Activated T-helper 1 cell treated with anti-CD3 and anti-CD28 coated beads, Interleukin-2, amount 50 U/mL, for 16 hours (primary cell): ENCODE results near the gene SYCN.
"Not testable (repeated sequence)": the region's sequence is repeated elsewhere in the genome, so short reads cannot be mapped to it uniquely, and the experiment has no call there.

Source experiments
- DNase-seq, 2 donors: peaks; one replicate each; pipeline ENCODE4 v3.0.0-alpha.2; 2020; ENCODE audit warnings: low read depth in 1 of 2, low spot score in 1 of 2

SYCN gene, protein sequence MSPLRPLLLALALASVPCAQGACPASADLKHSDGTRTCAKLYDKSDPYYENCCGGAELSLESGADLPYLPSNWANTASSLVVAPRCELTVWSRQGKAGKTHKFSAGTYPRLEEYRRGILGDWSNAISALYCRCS

DNA sequence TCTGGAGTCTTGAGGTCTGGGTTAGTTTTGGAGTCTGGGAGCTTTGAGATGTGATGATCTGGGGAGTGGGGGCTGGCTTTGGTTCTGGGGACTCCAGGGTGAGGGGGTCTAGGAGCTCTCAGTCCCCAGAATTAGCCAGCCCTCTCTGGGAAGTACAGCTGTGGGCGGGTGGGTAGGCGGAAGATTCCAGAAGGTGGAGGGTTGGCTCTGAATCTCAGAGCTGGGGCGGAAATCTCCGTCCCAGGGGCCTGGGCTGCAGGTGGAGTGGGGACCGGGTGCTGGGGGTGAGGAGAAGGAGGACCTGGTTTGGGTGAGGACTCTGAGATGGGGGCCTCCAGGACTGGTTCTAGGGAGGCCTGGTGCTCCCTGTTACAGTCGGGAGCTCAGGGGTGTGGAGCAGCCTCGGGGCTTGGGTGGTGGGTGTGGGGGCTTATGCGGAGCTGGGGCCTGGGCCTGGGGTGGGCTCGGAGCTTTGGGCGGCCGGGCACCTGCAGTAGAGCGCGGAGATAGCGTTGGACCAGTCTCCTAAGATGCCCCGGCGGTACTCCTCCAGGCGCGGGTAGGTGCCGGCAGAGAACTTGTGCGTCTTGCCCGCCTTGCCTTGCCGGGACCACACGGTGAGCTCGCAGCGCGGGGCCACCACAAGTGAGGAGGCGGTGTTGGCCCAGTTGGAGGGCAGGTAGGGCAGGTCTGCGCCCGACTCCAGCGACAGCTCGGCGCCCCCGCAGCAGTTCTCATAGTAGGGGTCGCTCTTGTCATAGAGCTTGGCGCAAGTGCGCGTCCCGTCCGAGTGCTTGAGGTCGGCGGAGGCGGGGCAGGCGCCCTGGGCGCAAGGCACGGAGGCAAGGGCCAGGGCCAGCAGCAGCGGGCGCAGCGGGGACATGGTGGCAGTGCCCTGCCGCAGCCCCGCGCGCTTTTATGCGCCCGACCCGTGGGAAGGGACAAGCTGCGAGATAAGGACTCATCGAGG, at the start of gene SYCN:
SYCN (minus strand) TSS at position 892 of the 970 bp plus-strand sequence; CDS start at position 883, 9 bp downstream.
- DNase-seq, result no peak

DNA sequence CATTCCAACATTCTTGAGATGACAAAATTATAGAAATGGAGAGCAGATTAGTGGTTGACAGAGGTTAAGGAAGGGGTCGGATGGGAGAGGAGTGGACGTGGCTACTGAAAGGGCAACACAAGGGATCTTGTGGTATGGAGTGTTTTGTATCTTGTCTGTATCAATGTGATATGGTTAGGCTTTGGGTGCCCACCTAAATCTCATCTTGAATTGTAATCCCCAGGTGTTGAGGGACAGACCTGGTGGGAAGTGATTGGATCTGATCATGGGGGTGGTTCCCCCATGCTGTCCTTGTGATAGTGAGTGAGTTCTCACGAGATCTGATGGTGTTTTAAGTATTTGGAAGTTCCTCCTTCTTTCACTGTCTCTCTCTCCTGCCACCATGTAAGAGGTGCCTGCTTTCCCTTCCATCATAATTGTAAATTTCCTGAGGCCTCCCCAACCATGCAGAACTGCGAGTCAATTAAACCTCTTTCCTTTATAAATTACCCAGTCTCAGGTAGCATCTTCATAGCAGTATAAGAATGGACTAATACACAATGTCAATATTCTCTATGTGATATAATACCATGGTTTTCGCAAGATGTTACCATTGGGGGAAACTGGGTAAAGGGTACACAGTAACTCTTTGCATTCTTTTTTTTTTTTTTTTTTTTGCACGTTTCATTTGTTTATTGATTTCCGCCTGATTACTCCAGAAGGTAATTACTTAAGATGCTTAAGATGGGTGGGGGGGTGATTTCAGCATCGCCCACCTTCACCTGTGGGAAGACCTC, 49.5 kb upstream of the SYCN start:
- no peak for DNase-seq

DNA sequence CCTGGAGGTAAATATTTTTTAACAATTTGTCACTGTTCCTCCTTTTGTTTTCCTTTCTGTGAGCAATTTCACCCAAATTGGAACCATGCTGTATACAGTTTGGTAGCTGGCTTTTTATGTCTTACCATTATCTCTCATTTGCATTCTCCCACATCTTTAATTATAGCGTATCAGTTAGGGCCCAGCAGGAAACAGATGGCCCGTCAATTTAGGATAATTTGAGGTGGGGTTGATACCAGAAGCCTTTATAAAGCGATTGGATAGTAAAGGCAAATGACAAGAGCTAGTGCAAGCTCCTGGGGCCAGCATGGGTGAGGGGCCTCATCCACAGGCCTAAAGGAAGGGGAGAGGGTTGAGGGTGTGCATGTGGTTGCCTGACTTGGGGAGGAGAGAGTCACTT, 48.4 kb upstream of the SYCN start:
- DNase-seq, result no peak

DNA sequence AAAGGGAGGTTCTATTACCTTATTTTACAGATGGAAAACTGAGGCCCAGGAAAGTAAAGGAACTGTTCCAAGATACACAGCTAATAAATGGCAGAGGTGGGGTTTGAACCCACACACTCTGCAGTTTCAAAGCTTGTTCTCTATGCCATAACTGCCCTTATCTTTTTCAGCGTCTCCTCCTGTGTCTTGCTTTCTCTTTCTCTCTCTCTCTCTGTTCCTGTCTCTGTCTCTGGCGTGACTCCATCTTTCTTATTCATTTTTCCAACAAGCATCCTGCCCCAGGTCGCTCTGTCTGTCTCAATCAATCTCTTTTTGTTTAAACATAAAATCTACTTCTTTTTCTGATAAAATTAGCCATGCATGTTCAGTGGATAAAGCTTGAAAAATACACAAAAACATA, 47.8 kb upstream of the SYCN start:
- no peak for DNase-seq

DNA sequence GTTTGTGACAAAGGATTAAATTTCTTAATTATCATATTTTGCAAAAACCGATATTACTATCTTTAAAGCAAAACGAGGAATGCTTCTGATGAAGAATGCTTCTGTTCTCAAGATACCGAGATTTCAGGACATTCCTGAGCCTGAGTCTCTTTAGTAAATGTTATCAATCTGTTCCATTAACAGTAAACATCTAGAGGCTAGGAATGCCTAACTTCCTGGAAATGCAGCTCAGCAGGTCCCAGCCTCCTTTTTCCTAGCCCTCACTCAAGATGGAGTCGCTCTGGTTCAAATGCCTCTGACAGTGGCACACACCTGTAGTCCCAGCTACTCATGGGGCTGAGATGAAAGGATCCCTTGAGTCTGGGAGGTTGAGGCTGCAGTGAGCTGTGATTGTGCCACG, 47.0 kb upstream of the SYCN start:
- no peak for DNase-seq

DNA sequence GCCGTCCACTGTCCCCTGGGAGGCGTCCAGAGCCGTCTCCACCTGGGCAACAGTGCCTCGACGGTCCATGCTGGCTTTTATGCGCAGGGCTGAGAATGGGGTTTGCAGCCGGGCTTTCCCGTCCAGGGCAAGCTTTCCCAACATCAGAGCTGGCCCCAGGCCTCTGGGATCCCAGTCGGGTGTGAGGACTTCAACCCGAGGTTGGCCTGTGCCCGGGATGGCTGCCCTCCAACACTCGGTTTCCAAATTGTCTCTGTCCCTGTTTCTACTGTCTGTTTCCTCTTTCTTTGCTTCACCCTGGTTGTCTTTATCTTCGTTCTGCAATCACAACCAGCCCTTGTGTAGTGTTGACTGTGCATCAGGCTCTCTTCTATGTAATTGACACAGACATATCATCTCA, 44.7 kb upstream of the SYCN start, which contains the start of gene IFNL4:
IFNL4 (minus strand) TSS at position 51 of the 400 bp plus-strand sequence.
- no peak for DNase-seq

DNA sequence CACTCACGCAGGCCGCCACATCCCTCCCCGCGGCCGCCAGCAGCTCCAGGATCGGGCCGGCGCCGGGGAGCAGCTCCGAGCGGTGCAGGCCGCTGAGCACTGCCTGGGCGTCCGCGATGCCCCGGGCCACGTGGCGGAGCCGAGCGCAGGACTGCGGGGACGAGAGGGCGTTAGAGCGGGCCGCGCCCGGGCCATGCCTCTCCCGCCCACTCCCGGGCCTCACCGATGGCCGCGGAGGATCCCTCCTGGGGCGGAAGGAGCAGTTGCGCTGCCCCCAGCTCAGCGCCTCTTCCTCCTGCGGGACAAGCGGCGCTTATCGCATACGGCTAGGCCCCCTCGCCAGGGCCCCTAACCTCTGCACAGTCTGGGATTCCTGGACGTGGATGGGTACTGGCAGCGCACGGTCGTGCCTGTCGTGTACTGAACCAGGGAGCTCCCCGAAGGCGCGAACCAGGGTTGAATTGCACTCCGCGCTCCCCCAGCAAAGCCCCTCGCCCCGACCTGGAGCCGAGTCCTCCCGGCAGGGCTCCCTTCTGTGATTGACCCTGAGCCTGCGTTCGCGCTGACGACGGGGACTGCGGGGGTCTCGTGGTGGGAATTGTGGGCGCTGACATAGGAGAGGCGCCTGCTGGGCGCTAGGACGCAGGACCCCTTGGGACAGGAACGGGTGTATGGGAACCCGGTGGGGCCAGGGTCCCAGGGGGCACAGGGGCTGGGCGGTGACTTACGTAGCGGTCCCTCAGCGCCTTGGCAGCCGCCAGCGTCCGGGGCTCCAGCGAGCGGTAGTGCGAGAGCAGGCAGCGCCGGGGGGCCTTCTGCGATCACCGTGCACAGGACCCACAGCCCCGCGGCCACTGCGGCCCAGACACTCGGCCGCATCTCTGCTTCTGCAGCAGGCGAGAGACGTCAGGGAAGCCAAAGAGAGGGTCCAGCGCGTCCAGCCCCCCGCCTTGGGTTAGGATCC, 43.9 kb upstream of the SYCN start:
- no peak for DNase-seq

DNA sequence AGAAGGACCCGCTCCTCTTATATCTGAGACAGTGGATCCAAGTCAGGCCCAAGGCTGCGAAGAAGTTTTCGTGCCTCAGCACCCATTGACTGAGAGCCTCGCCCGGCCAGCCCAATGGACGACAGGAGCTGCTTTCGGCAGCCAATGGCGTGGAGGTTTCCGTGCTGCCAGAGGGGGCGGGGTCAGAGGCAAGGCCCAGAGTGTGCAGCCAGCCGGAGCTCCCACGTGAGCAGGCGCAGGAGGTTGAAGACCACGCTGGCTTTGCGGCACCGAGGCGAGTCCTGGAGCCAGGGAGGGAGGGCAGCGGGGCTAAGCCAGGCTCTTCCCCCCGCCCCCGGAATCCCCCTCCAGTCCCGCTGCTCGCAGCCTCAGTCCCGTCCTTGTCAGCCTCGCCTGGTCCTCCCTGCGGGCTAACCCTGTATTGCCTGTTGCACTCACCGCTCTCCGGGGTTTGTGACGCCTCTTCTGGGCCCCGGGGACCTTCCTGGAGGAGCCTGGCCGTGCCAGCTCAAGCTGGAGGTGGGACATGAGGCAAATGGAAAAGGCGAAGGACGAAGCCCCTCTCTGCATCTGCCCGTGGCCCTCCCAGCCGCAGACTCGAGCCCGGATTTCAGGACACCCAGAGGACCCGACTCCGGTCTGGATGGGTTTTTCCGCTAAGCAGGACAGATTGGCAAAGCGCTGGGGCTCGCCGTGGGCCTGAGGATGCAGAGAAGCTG, 43.0 kb upstream of the SYCN start:
- no peak for DNase-seq

DNA sequence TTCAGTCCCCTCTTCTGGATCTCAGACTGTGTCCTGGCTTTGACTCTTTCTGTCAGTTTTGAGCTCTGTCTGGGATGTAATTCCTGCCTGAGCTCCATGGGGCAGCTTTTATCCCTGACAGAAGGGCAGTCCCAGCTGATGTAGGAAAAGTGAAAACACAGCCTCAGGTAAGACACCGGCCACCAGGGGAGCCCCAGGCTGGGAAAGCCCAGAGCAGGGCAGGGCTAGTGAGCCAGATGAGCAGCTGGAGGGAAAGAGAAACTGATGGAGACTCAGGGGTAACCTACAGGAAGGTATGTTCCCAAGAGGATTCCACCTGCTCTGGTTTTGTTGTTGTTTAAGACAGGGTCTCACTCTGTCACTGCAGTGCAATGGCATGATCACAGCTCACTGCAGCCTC, 41.1 kb upstream of the SYCN start:
- not testable (repeated sequence) for DNase-seq

DNA sequence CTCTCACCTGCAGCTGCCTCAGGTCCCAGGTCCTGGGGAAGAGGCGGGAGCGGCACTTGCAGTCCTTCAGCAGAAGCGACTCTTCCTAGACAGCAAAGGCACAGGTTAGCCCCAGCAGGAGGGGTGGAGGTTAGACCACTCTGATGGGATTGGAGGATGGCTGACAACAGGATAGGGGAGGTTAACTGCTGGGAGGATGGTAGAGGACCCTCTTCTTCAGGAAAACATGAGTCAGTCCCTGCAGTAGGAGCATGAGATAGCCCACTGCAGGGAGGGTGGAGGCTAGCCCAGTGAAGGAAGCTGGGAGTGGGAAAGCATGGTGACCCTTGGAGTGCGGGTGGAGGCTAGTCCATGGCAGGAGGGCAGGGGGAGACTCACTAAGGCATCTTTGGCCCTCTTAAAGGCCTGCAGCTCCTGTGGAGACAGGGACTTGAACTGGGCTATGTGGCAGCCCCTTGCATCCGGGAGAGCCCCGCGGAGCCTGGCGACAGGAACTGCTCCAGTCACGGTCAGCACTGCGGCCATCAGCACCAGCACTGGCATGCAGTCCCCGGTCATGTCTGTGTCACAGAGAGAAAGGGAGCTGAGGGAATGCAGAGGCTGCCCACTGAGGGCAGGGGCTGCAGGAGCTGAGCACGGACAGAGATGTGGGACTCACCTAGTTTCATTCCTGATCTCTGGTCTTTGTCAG, 40.5 kb upstream of the SYCN start, which contains the start of gene IFNL3:
IFNL3 (minus strand) TSS at position 597 of the 691 bp plus-strand sequence; CDS start at position 558, 39 bp downstream.
- DNase-seq, result not testable (repeated sequence)

DNA sequence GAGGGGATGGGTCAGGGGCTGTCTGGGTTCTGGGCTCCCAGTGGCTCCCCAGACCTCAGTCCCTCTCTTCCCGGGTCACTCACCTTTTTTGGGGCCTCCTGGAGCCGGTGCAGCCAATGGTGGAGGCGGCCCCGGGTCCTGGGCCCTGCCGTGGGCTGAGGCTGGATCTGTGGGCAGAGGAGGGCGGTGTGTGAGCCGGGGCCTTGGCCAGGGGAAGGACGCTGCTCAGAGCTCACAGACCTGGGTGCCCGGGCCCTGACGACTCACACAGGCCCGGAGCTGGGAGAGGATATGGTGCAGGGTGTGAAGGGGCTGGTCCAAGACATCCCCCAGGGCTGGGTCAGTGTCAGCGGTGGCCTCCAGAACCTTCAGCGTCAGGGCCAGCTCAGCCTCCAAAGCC, 39.7 kb upstream of the SYCN start:
- DNase-seq, result not testable (repeated sequence)

DNA sequence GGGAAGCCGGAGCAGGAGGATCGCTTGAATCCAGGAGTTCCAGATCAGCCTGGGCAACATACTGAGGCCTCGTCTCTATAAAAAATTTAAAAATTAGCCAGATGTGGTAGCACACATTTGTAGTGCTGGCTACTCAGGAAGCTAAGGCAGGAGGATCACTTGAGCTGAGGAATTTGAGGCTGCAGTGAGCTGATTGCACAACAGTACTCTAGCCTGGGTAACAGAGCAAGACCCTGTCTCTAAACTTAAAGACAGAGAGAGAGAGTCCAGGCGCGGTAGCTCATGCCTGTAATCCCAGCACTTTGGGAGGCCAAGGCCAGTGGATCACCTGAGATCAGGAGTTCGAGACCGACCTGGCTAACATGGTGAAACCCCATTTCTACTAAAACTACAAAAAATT, 36.4 kb upstream of the SYCN start:
- no peak for DNase-seq

DNA sequence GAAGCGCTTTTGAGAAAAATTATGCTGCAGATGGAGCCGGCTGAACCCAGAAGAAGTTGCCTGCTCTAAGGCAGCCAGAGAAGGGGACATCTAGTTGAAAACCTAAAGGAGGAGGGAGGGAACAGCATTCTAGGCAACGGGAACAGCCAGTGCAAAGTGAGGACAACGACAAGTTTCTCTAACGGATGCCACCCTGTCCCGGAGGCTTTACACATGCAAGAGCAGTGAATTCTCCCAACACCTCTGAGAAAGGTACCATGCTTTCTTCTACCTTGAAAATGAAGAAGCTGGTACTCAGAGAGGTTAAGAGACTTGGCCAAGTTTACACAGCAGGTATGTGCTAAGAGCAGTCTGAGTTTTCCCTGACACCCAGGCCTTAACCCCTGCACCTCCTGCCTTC, 34.9 kb upstream of the SYCN start:
- no peak for DNase-seq

DNA sequence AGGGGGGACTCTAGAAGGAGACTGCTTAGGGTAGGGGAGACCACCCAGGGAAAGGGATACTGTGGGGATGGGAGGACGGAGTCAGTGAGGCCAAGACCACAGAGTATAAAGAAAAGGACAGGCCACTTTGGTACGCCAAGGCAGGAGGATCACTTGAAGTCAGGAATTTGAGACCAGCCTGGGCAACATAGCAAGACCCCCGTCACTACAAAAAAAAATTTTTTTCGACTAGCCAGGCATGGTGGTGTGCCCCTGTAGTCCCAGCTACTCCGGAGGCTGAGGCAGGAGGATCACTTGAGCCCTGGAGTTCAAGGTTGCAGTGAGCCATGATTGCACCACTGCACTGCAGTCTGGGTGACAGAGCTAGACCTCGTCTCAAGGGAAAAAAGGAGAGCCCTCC, 34.1 kb upstream of the SYCN start:
- no peak for DNase-seq

DNA sequence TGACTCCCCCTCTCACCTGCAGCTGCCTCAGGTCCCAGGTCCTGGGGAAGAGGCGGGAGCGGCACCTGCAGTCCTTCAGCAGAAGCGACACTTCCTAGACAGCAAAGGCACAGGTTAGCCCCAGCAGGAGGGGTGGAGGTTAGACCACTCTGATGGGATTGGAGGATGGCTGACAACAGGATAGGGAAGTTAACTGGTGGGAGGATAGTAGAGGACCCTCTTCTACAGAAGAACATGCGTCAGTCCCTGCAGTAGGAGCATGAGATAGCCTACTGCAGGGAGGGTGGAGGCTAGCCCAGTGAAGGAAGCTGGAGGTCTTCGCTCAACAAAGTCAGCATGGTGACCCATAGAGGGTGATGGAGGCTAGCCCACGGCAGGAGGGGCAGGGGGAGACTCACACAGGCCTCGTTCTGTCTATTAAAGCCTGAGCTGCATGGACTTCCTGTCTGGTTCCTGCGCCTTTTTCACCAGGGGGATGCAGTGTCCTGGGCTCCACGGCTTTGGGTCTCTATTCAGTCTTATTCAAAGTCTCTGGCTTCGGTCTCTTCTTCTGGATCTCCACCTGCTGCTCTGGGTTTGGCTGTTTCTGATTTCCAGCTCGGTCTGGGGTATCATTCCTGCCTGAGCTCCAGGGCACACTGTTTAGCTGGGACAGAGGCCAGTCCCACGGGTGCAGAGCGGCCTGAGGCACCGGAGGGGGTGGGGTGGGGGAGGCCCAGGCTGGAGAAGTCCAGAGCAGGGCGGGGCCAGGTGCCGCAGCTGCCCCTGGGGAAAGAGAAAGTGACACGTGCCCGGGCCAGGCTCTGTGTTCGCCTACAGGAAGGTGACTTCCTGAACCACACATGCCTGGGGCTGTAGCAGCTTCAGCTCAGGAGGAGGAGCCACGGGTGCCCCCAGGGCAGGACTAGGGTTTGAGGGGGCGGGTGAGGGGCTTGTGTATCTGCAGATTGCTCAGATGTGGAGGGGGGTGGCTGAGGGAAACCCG, 33.4 kb upstream of the SYCN start:
- DNase-seq, result peak in 1 of 2 donors; percentile 22

DNA sequence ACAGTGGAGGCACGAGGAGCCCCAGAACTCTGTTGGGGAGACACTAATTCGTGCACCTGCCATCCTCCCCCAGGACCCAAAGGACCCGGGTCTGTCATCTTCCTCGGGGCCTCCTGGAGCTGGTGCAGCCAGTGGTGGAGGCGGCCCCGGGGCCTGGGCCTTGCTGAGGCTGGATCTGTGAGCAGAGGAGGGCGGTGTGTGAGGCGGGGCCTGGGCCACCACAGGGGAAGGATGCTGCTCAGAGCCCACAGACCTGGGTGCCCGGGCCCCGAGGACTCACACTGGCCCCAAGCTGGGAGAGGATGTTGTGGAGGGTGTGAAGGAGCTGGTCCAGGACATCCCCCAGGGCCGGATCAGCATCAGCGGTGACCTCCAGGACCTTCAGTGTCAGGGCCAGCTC, 32.5 kb upstream of the SYCN start:
- DNase-seq, result no peak

DNA sequence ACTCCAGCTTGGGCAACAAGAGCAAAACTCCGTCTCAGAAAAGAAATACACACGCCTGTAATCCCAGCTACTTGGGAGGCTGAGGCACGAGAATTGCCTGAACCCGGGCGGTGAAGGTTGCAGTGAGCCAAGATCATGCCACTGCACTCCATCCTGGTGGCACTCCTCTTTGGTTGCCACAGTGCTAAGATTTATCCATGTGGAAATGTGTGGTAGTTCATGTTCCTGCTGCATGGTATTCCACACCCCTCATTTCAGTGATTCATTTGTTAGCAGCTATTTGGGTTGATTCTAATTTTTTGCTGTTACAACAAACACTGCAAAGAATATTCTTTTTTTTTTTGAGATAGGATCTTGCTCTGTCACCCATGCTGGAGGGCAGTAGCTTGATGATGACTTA, 28.6 kb upstream of the SYCN start:
- DNase-seq, result no peak
